ENCODE measurements around the gene SETD7. TPM values are rescaled to one million over a fixed set of nuclear protein-coding genes. Genes with fewer than 3 reads are reported as not detected.

Gene SETD7
- total and polyA plus RNA-seq, 2 donors (not counting 1 experiment from before 2014, with no cell fraction given): 5.1 to 13.0 TPM

DNA sequence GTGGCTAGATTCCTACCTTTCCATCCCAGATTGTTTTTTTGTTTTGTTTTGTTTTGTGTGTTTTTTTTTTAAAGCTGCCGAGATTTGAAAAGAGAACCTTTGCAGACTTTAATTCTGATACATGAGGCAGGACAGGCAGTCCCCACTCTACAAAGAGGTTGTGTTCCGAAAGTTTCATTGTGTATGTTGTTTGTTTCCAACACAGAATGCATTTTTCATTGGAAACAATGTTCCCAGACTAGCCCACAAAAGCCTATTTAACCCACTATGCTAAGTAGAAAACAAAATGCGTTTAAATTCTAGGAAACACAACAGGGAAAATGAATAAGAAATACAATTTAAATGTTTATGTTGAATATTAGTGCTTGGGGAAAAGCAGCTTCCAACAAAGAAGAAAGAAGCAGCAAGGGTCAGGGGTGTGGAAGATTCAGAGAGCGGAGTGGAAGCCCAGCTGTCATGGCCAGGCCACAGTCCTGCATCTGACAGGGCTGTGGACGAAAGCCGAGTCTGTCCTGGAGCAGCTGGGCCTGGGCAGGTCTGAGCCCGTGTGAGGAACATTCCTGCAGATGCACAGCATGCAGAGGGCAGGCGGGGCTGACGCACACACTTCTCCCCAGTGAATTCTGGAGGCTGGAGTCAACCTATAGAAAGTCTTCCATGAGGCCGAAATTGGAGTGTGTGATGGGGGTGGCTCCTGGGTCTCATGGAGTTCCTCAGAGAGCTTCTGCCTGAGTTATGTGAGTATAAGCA, 12.4 kb upstream of the SETD7 start:
- 92% methylated on average over 6 of the region's 10 CpGs for WGBS (ENCODE audit: insufficient coverage)
- Mint-ChIP-seq H3K4me1 (peaks cover 6% of the 10 kb centered on the region), H3K9me3 (ENCODE audit: insufficient read depth) (peaks cover 3% of the 10 kb centered on the region), H3K27ac (no peak overlapping the region), H3K27me3 (no peaks in the 10 kb centered on the region), H3K4me3 (no peak overlapping the region)
- no peaks in the 10 kb centered on the region for H3K36me3 ChIP-seq (replicated peaks in 1 of 2; ENCODE audit: control extremely low read depth in 1 of 2, control insufficient read depth in 1 of 2, extremely low read depth in 1 of 2, insufficient read depth in 2 of 2, low read length in 1 of 2)
- TF ChIP-seq EZH2 (IDR thresholded peaks at IDR 0.05; ENCODE audit: borderline replicate concordance, insufficient read depth, low read depth, low read length, poor library complexity, severe bottlenecking): no peak
- TF ChIP-seq CTCF (IDR thresholded peaks at IDR 0.05): no peak
- no peaks in the 10 kb centered on the region for H3K9me3 ChIP-seq (ENCODE audit: control extremely low read depth in 1 of 3, control insufficient read depth in 2 of 3, insufficient read depth in 1 of 3, low read length in 2 of 3)
- ChIA-PET POLR2A (interaction anchor here (0.7 kb wide), 1 partner anchor 266 kb away, joined by 3 read pairs; the partner anchor contains the start of gene NDUFC1), CTCF (no interaction called here)
- no peak overlapping the region for H3K27ac ChIP-seq (ENCODE audit: low read length in 2 of 2)
- no peak for ATAC-seq (ENCODE audit: low read depth)
- peaks cover 0 to 7% of the 10 kb centered on the region in 2 donors for H3K4me1 ChIP-seq (ENCODE audit: control insufficient read depth in 2 of 2, insufficient read depth in 2 of 2, low read length in 2 of 2)
- H3K4me3 ChIP-seq (ENCODE audit: control extremely low read depth in 1 of 5, extremely low read depth in 1 of 5, insufficient read depth in 1 of 5, low read depth in 2 of 5, low read length in 4 of 5): no peak overlapping the region
- no peaks in the 10 kb centered on the region for H3K79me2 ChIP-seq (ENCODE audit: control insufficient read depth, insufficient read depth, low read length)
- H3K9ac ChIP-seq (ENCODE audit: low read length): no peak overlapping the region
- no peaks in the 10 kb centered on the region for H3K27me3 ChIP-seq (replicated peaks in 1 of 4; ENCODE audit: control extremely low read depth in 1 of 4, control insufficient read depth in 3 of 4, insufficient read depth in 4 of 4, low read length in 3 of 4)
- no peak overlapping the region for H3K4me2 ChIP-seq (replicated peaks; ENCODE audit: low read depth, low read length, poor library complexity, severe bottlenecking)
- no peaks in the 10 kb centered on the region for H4K20me1 ChIP-seq (ENCODE audit: control insufficient read depth, insufficient read depth, low read length, poor library complexity, severe bottlenecking)
- intact Hi-C loops (cut with micrococcal nuclease): no loop called here
- H2AFZ ChIP-seq (ENCODE audit: insufficient read depth, low read depth, low read length, poor library complexity, severe bottlenecking): no peak overlapping the region
- DNase-seq: no peak

DNA sequence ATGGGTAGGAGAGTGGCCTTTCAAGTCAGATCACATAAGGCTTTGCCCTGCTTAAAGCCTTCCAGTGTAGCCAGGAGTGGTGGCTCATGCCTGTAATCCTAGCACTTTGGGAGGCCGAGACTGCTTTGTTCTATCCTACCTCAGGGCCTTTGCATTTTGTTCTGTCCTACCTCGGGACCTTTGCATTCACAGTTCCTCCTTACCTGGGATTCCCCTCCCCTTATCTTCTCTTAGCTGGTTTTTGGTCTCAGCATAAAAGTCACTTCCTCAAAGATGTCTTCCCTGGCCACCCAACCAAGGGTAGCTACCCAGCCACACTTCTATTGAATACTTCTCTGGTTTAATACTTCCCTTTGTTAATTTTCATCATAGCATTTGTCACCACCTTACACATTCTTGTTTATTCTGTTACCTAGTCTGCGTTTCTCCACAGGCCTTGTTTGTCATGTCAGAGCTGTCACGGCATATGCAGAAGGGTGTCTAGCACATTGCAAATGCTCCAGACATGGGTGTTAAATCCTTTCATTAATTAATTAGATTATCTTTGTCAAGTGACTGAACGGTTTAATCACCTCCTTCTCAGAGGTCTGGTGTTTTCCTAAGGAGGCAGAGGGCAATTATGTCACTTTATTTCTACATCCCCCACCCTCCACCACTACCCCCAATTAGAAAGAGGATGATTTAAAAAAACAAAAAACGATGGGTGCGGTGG, 11.3 kb upstream of the SETD7 start:
- peak overlapping the region; percentile 34 for H3K27ac Mint-ChIP-seq
- WGBS (ENCODE audit: insufficient coverage): 67% methylated on average over 3 of the region's 7 CpGs
- Histone ChIP-seq H3K4me1 (ENCODE audit: control insufficient read depth in 2 of 2, insufficient read depth in 2 of 2, low read length in 2 of 2) (peaks cover 0 to 7% of the 10 kb centered on the region in 2 donors), H3K79me2 (ENCODE audit: control insufficient read depth, insufficient read depth, low read length) (no peaks in the 10 kb centered on the region), H4K20me1 (ENCODE audit: control insufficient read depth, insufficient read depth, low read length, poor library complexity, severe bottlenecking) (no peaks in the 10 kb centered on the region), H3K9ac (ENCODE audit: low read length) (no peak overlapping the region), H3K9me3 (ENCODE audit: control extremely low read depth in 1 of 3, control insufficient read depth in 2 of 3, insufficient read depth in 1 of 3, low read length in 2 of 3) (no peaks in the 10 kb centered on the region), H2AFZ (ENCODE audit: insufficient read depth, low read depth, low read length, poor library complexity, severe bottlenecking) (peak overlapping the region; percentile 0), H3K4me3 (ENCODE audit: control extremely low read depth in 1 of 5, extremely low read depth in 1 of 5, insufficient read depth in 1 of 5, low read depth in 2 of 5, low read length in 4 of 5) (no peak overlapping the region), H3K36me3 (replicated peaks in 1 of 2; ENCODE audit: control extremely low read depth in 1 of 2, control insufficient read depth in 1 of 2, extremely low read depth in 1 of 2, insufficient read depth in 2 of 2, low read length in 1 of 2) (no peaks in the 10 kb centered on the region), H3K27me3 (replicated peaks in 1 of 4; ENCODE audit: control extremely low read depth in 1 of 4, control insufficient read depth in 3 of 4, insufficient read depth in 4 of 4, low read length in 3 of 4) (no peaks in the 10 kb centered on the region), H3K4me2 (replicated peaks; ENCODE audit: low read depth, low read length, poor library complexity, severe bottlenecking) (no peak overlapping the region), H3K27ac (ENCODE audit: low read length in 2 of 2) (peak overlapping the region in 1 of 2 donors; percentile 24)
- H3K4me3 Mint-ChIP-seq: no peak overlapping the region
- intact Hi-C loops (cut with micrococcal nuclease): no loop called here
- DNase-seq: peak; percentile 55
- peak; percentile 21 for ATAC-seq (ENCODE audit: low read depth)
- TF ChIP-seq CTCF (IDR thresholded peaks at IDR 0.05) (no peak), EZH2 (IDR thresholded peaks at IDR 0.05; ENCODE audit: borderline replicate concordance, insufficient read depth, low read depth, low read length, poor library complexity, severe bottlenecking) (no peak)
- H3K9me3 Mint-ChIP-seq (ENCODE audit: insufficient read depth): peaks cover 3% of the 10 kb centered on the region
- peaks cover 6% of the 10 kb centered on the region for H3K4me1 Mint-ChIP-seq
- no peaks in the 10 kb centered on the region for H3K27me3 Mint-ChIP-seq
- POLR2A ChIA-PET: no interaction called here
- CTCF ChIA-PET: no interaction called here

Data from B cell (primary cell).